ENCODE results near the gene PCK1. TPM values are rescaled to one million over a fixed set of nuclear protein-coding genes. Genes with fewer than 3 reads are reported as not detected.
"Not testable (repeated sequence)": the region's sequence is repeated elsewhere in the genome, so short reads cannot be mapped to it uniquely, and the experiment has no call there.

The PCK1 gene
- not detected in 2 replicates for total RNA-seq (2014; rRNA removed; shearing (Covaris generic))

DNA sequence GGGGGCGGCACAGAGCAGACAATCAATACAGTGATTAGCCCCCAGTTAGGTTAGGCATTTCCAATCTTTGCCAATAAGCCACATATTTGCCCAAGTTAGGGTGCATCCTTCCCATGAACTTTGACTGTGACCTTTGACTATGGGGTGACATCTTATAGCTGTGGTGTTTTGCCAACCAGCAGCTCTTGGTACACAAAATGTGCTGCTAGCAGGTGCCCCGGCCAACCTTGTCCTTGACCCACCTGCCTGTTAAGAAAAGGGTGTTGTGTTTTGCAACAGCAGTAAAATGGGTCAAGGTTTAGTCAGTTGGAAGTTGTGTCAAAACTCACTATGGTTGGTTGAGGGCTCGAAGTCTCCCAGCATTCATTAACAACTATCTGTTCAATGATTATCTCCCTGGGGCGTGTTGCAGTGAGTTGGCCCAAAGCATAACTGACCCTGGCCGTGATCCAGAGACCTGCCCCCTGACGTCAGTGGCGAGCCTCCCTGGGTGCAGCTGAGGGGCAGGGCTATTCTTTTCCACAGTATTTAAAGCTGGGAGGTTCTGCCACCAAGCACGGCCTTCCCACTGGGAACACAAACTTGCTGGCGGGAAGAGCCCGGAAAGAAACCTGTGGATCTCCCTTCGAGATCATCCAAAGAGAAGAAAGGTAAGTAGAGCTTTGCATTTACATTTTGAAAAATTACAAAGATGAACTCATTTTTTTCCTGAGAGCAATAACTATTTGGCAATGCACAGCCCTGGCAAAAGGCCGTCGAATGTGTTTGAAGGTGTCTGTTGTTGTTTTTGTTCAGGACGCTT is at the start of gene PCK1:
PCK1 (plus strand) TSS at position 557 of the 802 bp plus-strand sequence. CDS start 302 bp downstream, outside the sequence.
- no peaks in the 10 kb centered on the region for H3K9me3 ChIP-seq (replicated peaks)
- no peaks in the 10 kb centered on the region for H3K4me1 ChIP-seq (replicated peaks)
- H3K4me3 ChIP-seq, result no peak within 1 kb of the TSS
- no peaks in the 10 kb centered on the region for H3K36me3 ChIP-seq
- H3K27ac ChIP-seq, result no peak within 1 kb of the TSS
- peaks cover 49% of the 10 kb centered on the region for H3K27me3 ChIP-seq (replicated peaks)
- DNase-seq (ENCODE audit: low read depth in 1 of 2, low spot score in 2 of 2), result no peak

DNA sequence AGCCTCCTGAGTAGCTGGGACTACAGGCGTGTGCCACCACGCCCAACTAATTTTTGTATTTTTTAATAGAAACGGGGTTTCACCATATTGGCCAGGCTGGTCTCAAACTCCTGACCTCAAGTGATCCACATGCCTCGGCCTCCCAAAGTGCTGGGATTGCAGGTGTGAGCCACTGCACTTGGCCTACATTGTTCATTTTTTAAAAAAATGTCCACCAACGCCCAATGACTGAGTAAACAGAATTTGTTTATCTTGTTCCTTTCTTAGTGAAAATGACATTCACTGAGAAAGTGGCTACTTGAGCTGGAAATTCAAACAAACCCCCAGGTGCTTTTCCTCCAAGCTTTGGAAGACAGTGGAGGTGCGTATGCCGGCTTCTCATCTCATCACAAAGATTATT is 49.2 kb upstream of the PCK1 start:
- not testable (repeated sequence) for H3K27me3 ChIP-seq (replicated peaks); H3K9me3 ChIP-seq (replicated peaks)

DNA sequence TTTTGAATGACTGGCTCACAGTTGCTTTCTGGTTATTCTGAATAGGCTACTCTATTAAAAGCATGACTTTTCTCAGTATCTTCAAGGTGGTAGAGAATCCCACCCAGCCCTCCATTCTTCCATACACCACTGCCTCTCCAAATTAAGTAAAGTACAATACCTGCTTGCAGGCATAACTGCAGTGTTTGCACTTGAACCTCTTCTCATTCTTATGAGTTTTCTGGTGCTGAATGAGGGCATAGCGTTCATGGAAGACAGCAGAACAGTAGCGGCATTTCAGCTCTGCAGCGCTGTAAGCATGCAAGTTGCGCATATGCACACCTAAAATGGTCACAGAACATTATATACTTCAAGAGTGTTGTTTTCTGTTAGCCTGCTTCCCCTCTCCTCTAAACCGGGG is 48.5 kb upstream of the PCK1 start:
- Histone ChIP-seq H3K27me3 (replicated peaks) (peaks cover 4% of the 10 kb centered on the region; the same call in 1 of the 2 replicates), H3K4me1 (replicated peaks) (peaks cover 6% of the 10 kb centered on the region), H3K9me3 (replicated peaks) (no peaks in the 10 kb centered on the region), H3K27ac (no peak overlapping the region), H3K4me3 (no peak overlapping the region), H3K36me3 (no peaks in the 10 kb centered on the region)
- no peak for DNase-seq (ENCODE audit: low read depth in 1 of 2, low spot score in 2 of 2)

More for the DNA sequence above, 49.2 kb upstream of the PCK1 start:
- H3K4me1 ChIP-seq (replicated peaks); H3K4me3 ChIP-seq; H3K27ac ChIP-seq; H3K36me3 ChIP-seq; DNase-seq (ENCODE audit: low read depth in 1 of 2, low spot score in 2 of 2): not testable (repeated sequence)

DNA sequence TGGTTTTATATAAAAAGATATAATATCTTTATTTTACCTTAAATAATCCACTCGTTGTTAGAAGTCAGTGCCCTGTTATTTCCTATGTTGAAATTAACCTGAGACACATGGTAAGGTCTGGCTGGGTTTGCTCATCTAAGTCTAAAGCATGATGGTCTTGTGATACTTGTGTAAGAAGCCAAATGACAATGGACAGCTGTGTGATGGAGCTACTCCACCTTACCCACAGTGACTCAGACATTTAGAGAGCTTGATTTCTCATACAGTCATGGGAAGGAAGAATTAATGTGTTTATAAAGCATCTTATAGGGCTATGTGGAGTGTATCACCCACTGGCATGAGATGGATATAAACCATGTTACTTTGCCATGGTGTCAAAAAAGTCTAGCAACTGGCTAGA is 47.7 kb upstream of the PCK1 start:
- no peaks in the 10 kb centered on the region for H3K36me3 ChIP-seq
- no peak overlapping the region for H3K27ac ChIP-seq
- DNase-seq (ENCODE audit: low read depth in 1 of 2, low spot score in 2 of 2), result no peak

DNA sequence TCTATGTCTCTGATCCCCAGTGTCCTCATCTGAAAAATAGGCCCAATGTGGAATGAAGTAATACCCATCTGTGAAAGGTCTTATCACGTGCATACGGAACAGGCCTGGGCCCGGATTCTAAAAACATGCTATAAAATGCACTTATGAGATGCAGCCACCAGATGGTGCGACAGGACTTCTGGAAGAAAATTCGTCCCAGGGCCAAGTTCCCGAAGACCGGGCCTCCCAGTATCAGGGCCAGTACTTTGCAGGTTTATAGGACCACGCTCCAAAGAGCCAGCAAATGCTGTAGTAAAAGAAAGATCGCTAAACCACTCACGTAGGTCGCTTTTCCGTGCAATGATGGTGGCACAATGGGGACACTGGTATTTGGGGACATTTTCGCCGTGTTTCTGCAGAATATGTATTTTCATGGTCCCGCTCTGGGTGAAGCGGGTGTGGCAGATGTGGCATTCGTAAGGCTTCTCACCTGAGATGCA is 46.6 kb upstream of the PCK1 start:
- no peaks in the 10 kb centered on the region for H3K36me3 ChIP-seq
- no peak overlapping the region for H3K27ac ChIP-seq
- H3K9me3 ChIP-seq (replicated peaks), result no peaks in the 10 kb centered on the region
- no peaks in the 10 kb centered on the region for H3K4me1 ChIP-seq (replicated peaks)
- no peaks in the 10 kb centered on the region; the same call in 1 of the 2 replicates for H3K27me3 ChIP-seq (replicated peaks)
- no peak overlapping the region for H3K4me3 ChIP-seq
- peak in 1 of 2 experiments; percentile 34 for DNase-seq (ENCODE audit: low read depth in 1 of 2, low spot score in 2 of 2)

More for the DNA sequence above, 47.7 kb upstream of the PCK1 start:
- H3K27me3 ChIP-seq (replicated peaks), result peaks cover 4% of the 10 kb centered on the region; the same call in 1 of the 2 replicates
- no peak overlapping the region for H3K4me3 ChIP-seq
- H3K9me3 ChIP-seq (replicated peaks), result no peaks in the 10 kb centered on the region
- no peaks in the 10 kb centered on the region for H3K4me1 ChIP-seq (replicated peaks)

DNA sequence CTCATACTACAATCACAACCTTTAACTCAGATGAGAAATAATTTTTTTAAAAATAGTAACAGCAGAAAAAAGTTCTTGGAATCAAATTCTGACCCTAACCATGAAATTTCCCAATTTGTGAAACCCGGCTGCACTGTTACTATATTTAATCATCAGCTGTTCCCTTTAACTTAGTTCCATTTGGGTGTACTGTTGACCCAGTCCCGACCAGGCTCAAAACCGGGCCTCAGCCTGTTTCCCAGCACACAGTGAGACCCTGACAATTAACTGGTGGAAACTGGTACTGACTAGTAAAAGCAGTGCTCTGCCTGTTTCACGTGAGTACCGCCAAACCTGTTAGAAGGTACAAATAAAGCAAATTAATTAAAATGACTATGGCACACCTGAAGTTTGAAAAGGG is 43.0 kb upstream of the PCK1 start:
- Histone ChIP-seq H3K9me3 (replicated peaks) (no peaks in the 10 kb centered on the region), H3K36me3 (no peaks in the 10 kb centered on the region), H3K27me3 (replicated peaks) (peaks cover 7% of the 10 kb centered on the region; the same call in 1 of the 2 replicates), H3K27ac (no peak overlapping the region), H3K4me1 (replicated peaks) (no peaks in the 10 kb centered on the region), H3K4me3 (no peak overlapping the region)
- no peak for DNase-seq (ENCODE audit: low read depth in 1 of 2, low spot score in 2 of 2)

DNA sequence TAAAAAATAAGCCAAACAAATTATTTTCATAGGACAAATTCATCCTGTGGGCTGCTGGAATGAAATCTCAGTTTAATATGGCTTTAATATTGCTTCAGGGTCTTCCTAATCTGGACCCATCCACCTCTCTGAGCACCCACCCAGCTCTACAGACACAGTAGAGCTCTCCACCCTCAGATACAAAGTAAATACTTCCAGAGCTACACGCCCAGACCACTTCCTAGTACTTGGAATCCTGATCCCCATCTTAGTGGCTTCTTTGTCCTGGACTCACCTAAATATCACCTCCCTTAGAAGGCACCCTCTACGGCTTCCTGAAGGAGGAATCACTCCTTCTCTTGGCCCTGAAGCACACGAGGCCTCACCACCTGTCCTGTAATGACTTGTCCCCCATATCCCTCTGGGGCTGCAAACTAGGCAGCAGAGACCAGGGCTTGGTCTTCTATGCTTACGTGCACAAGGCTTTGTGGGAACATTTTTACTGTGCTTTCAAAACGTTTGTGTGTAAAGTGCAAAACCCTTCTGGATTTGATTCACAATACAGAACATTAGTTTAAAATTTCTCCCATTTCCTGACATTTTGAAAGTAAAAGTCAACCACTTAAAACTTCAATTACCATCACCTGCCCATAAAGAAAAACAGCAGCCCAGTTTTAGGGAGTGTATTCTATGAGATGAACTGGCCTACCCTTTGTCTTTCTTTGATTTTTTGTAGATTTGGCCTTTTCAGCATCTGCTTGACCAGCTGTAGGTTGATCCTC is 38.4 kb upstream of the PCK1 start:
- no peak for DNase-seq (ENCODE audit: low read depth in 1 of 2, low spot score in 2 of 2)
- Histone ChIP-seq H3K9me3 (replicated peaks) (no peaks in the 10 kb centered on the region), H3K36me3 (no peaks in the 10 kb centered on the region), H3K4me3 (no peak overlapping the region), H3K27me3 (replicated peaks) (peaks cover 7% of the 10 kb centered on the region; the same call in 1 of the 2 replicates), H3K4me1 (replicated peaks) (no peaks in the 10 kb centered on the region), H3K27ac (no peak overlapping the region)

DNA sequence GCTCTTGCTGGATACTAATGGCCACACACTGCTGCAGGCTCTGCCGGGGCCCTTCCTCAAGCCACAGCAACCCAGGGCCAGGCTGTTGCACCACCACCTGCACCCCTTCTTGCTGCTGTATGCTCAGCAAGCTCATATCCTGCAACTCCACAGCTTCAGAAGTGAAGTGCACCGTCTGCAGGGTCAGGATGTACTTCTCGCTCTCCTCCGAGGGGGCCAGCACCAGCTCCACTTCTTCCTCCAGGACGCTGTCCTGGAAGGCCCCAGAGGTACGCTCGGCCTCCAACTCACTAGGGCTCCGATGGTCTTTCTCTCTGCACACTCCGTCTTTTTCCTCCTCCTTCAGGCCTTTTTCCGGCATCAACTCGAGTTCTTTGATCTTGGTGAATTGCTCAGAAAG is 37.1 kb upstream of the PCK1 start:
- H3K27ac ChIP-seq, result no peak overlapping the region
- H3K27me3 ChIP-seq (replicated peaks), result peaks cover 7% of the 10 kb centered on the region; the same call in 1 of the 2 replicates
- no peaks in the 10 kb centered on the region for H3K36me3 ChIP-seq
- DNase-seq (ENCODE audit: low read depth in 1 of 2, low spot score in 2 of 2), result no peak
- no peak overlapping the region for H3K4me3 ChIP-seq
- no peaks in the 10 kb centered on the region for H3K9me3 ChIP-seq (replicated peaks)
- H3K4me1 ChIP-seq (replicated peaks), result no peaks in the 10 kb centered on the region

DNA sequence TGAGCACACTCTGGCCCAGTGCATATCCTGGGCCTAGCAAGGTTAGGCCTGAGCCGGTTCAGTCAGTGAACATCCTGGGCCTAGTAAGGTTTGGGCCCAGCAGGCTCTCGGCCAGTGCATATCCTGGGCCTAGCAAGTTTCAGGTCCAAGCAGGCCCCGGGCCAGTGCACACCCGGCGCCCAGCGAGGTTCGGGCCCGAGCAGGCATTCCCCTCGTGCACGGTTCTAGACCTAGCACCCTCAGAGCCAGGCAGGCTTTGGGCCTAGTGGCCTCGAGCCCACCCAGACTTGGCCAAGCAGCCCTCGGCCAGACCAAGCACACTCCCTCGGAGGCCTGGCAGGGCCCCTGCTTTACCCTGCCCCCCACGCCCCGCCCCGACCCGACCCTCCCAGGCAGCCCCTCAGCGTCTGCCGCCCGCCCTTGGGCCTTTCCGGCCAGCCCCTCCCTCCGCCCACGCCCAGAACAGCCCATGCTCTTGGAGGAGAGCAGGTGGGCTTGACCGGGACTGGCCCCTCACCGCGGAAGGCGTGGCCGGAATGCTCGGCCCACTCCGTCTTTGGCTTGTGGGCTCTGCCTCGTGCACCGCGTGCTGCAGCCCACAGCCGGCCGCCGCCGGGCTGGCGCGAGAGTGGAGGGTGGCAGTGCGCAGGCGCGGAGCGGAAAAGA is 36.3 kb upstream of the PCK1 start, which contains the start of gene CTCFL:
CTCFL (minus strand) TSS at position 630 of the 666 bp plus-strand sequence. CDS start 935 bp downstream, outside the sequence.
- no peaks in the 10 kb centered on the region for H3K9me3 ChIP-seq (replicated peaks)
- no peaks in the 10 kb centered on the region for H3K4me1 ChIP-seq (replicated peaks)
- H3K27ac ChIP-seq, result no peak within 1 kb of the TSS
- H3K4me3 ChIP-seq, result no peak within 1 kb of the TSS
- H3K36me3 ChIP-seq, result no peaks in the 10 kb centered on the region
- H3K27me3 ChIP-seq (replicated peaks), result peaks cover 7% of the 10 kb centered on the region; the same call in 1 of the 2 replicates
- no peak for DNase-seq (ENCODE audit: low read depth in 1 of 2, low spot score in 2 of 2)

DNA sequence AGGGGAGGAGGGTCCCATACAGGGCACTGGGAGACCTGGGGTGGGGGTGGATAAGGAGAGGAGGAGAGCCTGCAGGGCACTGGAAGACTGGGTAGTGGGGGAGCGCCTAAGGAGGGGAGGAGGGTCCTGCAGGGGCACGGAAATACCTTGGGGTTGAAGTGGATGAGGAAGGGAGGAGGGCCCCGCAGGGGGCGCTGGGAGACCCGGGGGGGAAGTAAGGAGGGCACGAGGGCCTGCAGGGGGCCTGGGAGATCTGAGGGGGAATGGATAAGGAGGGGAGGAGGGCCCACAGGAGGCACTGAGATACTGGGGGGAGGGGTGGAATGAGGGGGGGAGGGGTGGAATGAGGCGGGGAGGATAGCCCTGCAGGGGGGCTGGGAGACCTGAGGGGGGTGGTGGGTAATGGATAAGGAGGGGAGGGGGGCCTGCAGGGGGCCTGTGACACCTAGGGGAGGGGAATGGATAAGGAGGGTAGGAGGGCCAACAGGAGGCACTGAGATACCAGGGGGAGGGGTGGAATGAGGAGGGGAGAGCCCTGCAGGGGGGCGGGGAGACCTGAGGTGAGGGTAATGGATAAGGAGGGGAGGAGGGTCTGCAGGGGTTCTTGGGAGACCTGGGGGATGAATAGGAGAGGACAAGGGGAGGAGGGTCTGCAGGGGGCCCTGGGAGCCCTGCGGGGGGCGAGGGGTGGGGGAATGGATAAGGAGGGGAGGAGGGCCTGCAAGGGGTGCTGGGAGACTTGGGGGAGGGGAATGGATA is 35.4 kb upstream of the PCK1 start:
- H3K4me1 ChIP-seq (replicated peaks), result no peaks in the 10 kb centered on the region
- H3K9me3 ChIP-seq (replicated peaks), result no peaks in the 10 kb centered on the region
- H3K4me3 ChIP-seq, result no peak overlapping the region
- DNase-seq (ENCODE audit: low read depth in 1 of 2, low spot score in 2 of 2), result no peak
- H3K36me3 ChIP-seq, result no peaks in the 10 kb centered on the region
- no peak overlapping the region for H3K27ac ChIP-seq
- peaks cover 7% of the 10 kb centered on the region; the same call in 1 of the 2 replicates for H3K27me3 ChIP-seq (replicated peaks)

DNA sequence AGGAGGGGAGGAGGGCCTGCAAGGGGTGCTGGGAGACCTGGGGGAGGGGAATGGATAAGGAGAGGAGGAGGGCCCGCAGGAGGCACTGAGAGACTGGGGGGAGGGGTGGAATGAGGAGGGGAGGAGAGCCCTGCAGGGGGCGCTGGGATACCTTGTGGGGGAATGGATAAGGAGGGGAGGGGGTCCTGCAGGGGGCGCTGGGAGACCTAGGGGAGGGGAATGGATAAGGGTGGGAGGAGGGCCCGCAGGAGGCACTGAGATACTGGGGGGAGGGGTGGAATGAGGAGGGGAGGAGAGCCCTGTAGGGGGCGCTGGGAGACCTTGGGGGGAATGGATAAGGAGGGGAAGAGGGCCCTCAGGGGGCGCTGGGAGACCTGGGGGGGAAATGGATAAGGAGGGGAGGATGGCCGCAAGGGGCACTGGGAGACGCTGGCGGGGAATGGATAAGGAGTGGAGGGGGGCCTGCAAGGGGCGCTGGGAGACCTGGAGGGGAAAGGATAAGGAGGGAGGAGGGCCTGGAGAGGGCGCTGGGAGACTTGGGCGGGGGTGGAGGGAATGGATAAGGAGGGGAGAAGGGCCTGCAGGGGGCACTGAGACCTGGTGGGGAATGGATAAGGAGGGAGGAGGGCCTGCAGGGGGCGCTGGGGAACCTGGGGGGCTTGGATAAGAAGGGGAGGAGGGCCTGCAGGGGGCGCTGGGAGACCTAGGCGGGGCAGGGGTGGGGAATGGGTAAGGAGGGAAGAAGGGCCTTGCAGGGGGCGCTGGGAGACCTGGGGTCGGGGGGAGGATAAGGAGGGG is 34.6 kb upstream of the PCK1 start:
- H3K9me3 ChIP-seq (replicated peaks), result no peaks in the 10 kb centered on the region
- H3K27me3 ChIP-seq (replicated peaks), result peaks cover 3% of the 10 kb centered on the region; the same call in 1 of the 2 replicates
- no peak overlapping the region for H3K4me3 ChIP-seq
- no peaks in the 10 kb centered on the region for H3K36me3 ChIP-seq
- H3K27ac ChIP-seq, result no peak overlapping the region
- H3K4me1 ChIP-seq (replicated peaks), result no peaks in the 10 kb centered on the region
- no peak for DNase-seq (ENCODE audit: low read depth in 1 of 2, low spot score in 2 of 2)

DNA sequence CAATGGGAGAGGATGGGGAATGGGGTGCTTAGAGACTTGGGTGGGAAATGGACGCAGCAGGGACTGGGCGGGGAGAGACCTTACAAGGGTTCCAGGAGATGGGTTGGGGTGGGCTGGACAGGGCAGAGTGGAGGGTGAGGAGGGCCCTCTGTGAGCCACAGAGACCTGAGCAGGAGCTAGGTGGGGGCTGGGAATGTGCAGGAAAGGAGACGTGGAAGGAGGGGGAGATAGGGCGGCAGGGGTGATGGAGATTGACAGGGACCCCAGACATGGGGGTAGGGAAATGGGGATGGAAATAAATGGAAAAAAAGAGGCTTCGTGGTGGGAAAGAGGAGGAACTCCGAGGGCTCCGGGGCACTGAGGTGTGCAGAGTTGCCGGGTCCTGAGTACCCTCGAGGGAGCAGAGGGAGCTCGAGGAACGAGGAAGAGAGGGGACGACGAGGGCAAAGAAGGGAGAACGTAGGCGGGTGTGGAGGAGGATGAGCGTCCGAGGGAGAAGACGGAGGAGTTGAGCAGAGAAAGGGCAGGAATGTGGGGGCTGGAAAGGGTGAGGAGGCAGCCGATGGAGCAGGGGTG is 33.9 kb upstream of the PCK1 start:
- no peaks in the 10 kb centered on the region for H3K9me3 ChIP-seq (replicated peaks)
- H3K27ac ChIP-seq, result no peak overlapping the region
- DNase-seq (ENCODE audit: low read depth in 1 of 2, low spot score in 2 of 2), result no peak
- H3K4me1 ChIP-seq (replicated peaks), result no peaks in the 10 kb centered on the region
- peaks cover 6% of the 10 kb centered on the region; the same call in 1 of the 2 replicates for H3K27me3 ChIP-seq (replicated peaks)
- H3K4me3 ChIP-seq, result no peak overlapping the region
- H3K36me3 ChIP-seq, result no peaks in the 10 kb centered on the region
